A549 (cell line): ENCODE measurements around the gene DYRK3. TPM values are rescaled to one million over a fixed set of nuclear protein-coding genes. Genes with fewer than 3 reads are reported as not detected.

Source experiments
- ATAC-seq, 2 experiments: fragments of 200-7000 bp in 1 of 2; fragments of >200 bp in 1 of 2; cut with Nextera tagmentation in 1 of 2; cut with Tn5 transposase in 1 of 2; 3 replicates each; pipeline versions ENCODE4 v1.8.0 to v1.9.1; 2018 to 2020; ENCODE audit warnings: mild to moderate bottlenecking in 1 of 2, moderate library complexity in 1 of 2
- CTCF ChIA-PET: fragments of 300-600 bp; sonication (Branson Sonifier 250); formaldehyde crosslinking; extraction: SDS; loops from one replicate; lab custom pipeline; 2021; ENCODE audit warnings: antibody characterized with exemption, inconsistent platforms; lab: Yijun Ruan, JAX
- POLR2A ChIA-PET: fragments of 350-600 bp; formaldehyde crosslinking; extraction: SDS; loops from one replicate; lab custom pipeline; 2021; ENCODE audit warnings: antibody characterized with exemption, inconsistent platforms; lab: Yijun Ruan, JAX
- DNase-seq, 2 experiments: peaks; one replicate each; pipeline versions ENCODE4 v3.0.0 to v3.0.0-alpha.2; 2011 to 2016; ENCODE audit warnings: low read depth in 1 of 2, low spot score in 1 of 2
- FAIRE-seq: peaks from 2 replicates; lab custom pipeline; 2011; peaks lifted over from hg19 to GRCh38; lab: Jason Lieb, UNC
- H3K27ac ChIP-seq, 2 experiments: fragments of >200 bp; sonication (Bioruptor Twin); formaldehyde crosslinking; 3 replicates each; pipeline ENCODE4 v1.5.1; 2016 to 2017
- H3K4me1 ChIP-seq: fragments of >200 bp; sonication (Bioruptor Twin); formaldehyde crosslinking; 3 replicates; pipeline ENCODE4 v1.6.1; 2016
- H3K4me2 ChIP-seq: fragments of >200 bp; sonication (Bioruptor Twin); formaldehyde crosslinking; 3 replicates; pipeline ENCODE4 v1.6.1; 2016
- H3K4me3 ChIP-seq: fragments of >200 bp; sonication (Bioruptor Twin); formaldehyde crosslinking; 3 replicates; pipeline ENCODE4 v1.5.1; 2016
- H3K9me3 ChIP-seq: fragments of >200 bp; sonication (Bioruptor Twin); formaldehyde crosslinking; 3 replicates; pipeline ENCODE4 v1.6.1; 2016
- CHD4 ChIP-seq: fragments of 200-600 bp; sonication (generic); IDR thresholded peaks from 2 replicates; pipeline ENCODE4 v1.6.1; 2016; ENCODE audit warnings: antibody characterized with exemption, mild to moderate bottlenecking, borderline replicate concordance
- CTCF ChIP-seq: fragments of >200 bp; sonication (Bioruptor Twin); formaldehyde crosslinking; IDR thresholded peaks from 3 replicates; pipeline ENCODE4 v1.5.1; 2016
- EHMT2 ChIP-seq: fragments of 200-600 bp; sonication (generic); IDR thresholded peaks from 2 replicates; pipeline ENCODE4 v1.6.1; 2016; ENCODE audit warnings: antibody characterized with exemption, low read depth, mild to moderate bottlenecking, moderate library complexity
- ELK1 ChIP-seq: fragments of 150-350 bp; IDR thresholded peaks from 2 replicates; pipeline ENCODE4 v1.6.1; 2014; ENCODE audit warnings: low read depth, mild to moderate bottlenecking, low read length
- EP300 ChIP-seq, 2 experiments: fragments of >200 bp; sonication (Bioruptor Twin); formaldehyde crosslinking; IDR thresholded peaks; 2 replicates in 1 of 2; 3 replicates in 1 of 2; pipeline ENCODE4 v1.6.1; 2016 to 2017
- FOXS1 ChIP-seq: fragments of 250-450 bp; sonication (Bioruptor Pico); IDR thresholded peaks from 2 replicates; pipeline ENCODE4 v1.5.0; 2020; ENCODE audit warnings: mild to moderate bottlenecking, moderate library complexity
- HDAC2 ChIP-seq: fragments of 200-600 bp; sonication (generic); IDR thresholded peaks from 2 replicates; pipeline ENCODE4 v1.6.1; 2016
- HMGXB4 ChIP-seq: fragments of 250-450 bp; sonication (Bioruptor Pico); IDR thresholded peaks from 2 replicates; pipeline ENCODE4 v1.5.0; 2021; ENCODE audit warnings: mild to moderate bottlenecking, moderate library complexity, borderline replicate concordance
- HOXA7 ChIP-seq: fragments of 250-450 bp; sonication (Bioruptor Pico); IDR thresholded peaks from 2 replicates; pipeline ENCODE4 v1.5.0; 2020; ENCODE audit warnings: mild to moderate bottlenecking, moderate library complexity
- HOXB13 ChIP-seq: fragments of 250-450 bp; sonication (Bioruptor Pico); IDR thresholded peaks from 2 replicates; pipeline ENCODE4 v1.5.0; 2020; ENCODE audit warnings: low read depth, mild to moderate bottlenecking, moderate library complexity
- JUN ChIP-seq, 2 experiments: fragments of >200 bp; sonication (Bioruptor Twin); formaldehyde crosslinking; IDR thresholded peaks; 2 replicates in 1 of 2; 3 replicates in 1 of 2; pipeline ENCODE4 v1.6.1; 2016 to 2017
- KDM5A ChIP-seq: fragments of 200-600 bp; sonication (generic); IDR thresholded peaks from 2 replicates; pipeline ENCODE4 v1.6.1; 2016; ENCODE audit warnings: antibody characterized with exemption, mild to moderate bottlenecking
- MAFK ChIP-seq: fragments of 450-650 bp; IDR thresholded peaks from 2 replicates; pipeline ENCODE4 v1.6.1; 2014; ENCODE audit not compliant: partially characterized antibody
- MAZ ChIP-seq: fragments of 150-350 bp; IDR thresholded peaks from 2 replicates; pipeline ENCODE4 v1.6.1; 2014; ENCODE audit warnings: antibody characterized with exemption, low read depth, low read length, borderline replicate concordance
- MYC ChIP-seq: IDR thresholded peaks from 2 replicates; pipeline ENCODE4 v1.6.1; 2012; ENCODE audit warnings: mild to moderate bottlenecking, inconsistent platforms, low read length, improper control_type of control experiment, borderline replicate concordance
- NFE2L2 ChIP-seq: fragments of 150-350 bp; conservative IDR thresholded peaks from 2 replicates; pipeline ENCODE4 v1.6.1; 2014; ENCODE audit warnings: low read length
- NR3C1 ChIP-seq: fragments of >200 bp; sonication (Bioruptor Twin); formaldehyde crosslinking; IDR thresholded peaks from 3 replicates; pipeline ENCODE4 v1.6.1; 2017
- POLR2AphosphoS2 ChIP-seq: conservative IDR thresholded peaks from 2 replicates; pipeline ENCODE4 v1.6.1; 2012; ENCODE audit warnings: low read length, improper control_type of control experiment, inconsistent platforms
- RAD21 ChIP-seq, 2 experiments: fragments of >200 bp in 1 of 2; sonication (Bioruptor Twin) in 1 of 2; formaldehyde crosslinking in 1 of 2; IDR thresholded peaks in 1 of 2; conservative IDR thresholded peaks in 1 of 2; 2 replicates in 1 of 2; 3 replicates in 1 of 2; pipeline ENCODE4 v1.6.1; 2012 to 2018; ENCODE audit warnings: inconsistent platforms in 1 of 2
- SMC3 ChIP-seq: fragments of >200 bp; sonication (Bioruptor Twin); formaldehyde crosslinking; IDR thresholded peaks from 3 replicates; pipeline ENCODE4 v1.6.1; 2018; ENCODE audit warnings: inconsistent platforms
- ZFP36 ChIP-seq: fragments of 450-650 bp; IDR thresholded peaks from 2 replicates; pipeline ENCODE4 v1.6.1; 2014; ENCODE audit warnings: borderline replicate concordance; ENCODE audit not compliant: partially characterized antibody
- WGBS: methylation state at CpG from one replicate; pipeline ENCODE4 v1.1.6; 2017; ENCODE audit errors: missing lambda C conversion rate; 5-methylcytosine and 5-hydroxymethylcytosine counted together
- polyA plus RNA-seq, 4 experiments: library from polyadenylated mRNA; depleted of rRNA in 3 of 4; stranded (reverse); fragments of >200 nt; fragmentation: RNase III in 1 of 4; extraction: RNeasy Plus Mini Kit Qiagen cat#74134 plus additional on column Dnase treatment in 1 of 4; gene quantifications; 2 replicates in 3 of 4; 3 replicates in 1 of 4; pipeline ENCODE4 v1.2.3, GENCODE V29; 2011 to 2017

The DYRK3 gene
- polyA plus RNA-seq, 2 of the 4 experiments (the other 2 are of a cell fraction), result 7.3 to 8.7 TPM

- no peak for FAIRE-seq
- ATAC-seq, result peak; percentile 84 to 91
- peak; percentile 86 for TF ChIP-seq CTCF
- TF ChIP-seq MAFK, result no peak
- peak; percentile 82 to 87 for TF ChIP-seq RAD21 (conservative IDR thresholded peaks at IDR 0.05 in 1 of 2, IDR thresholded peaks at IDR 0.05 in 1 of 2)
- TF ChIP-seq ELK1, result no peak
- peak; percentile 88 for TF ChIP-seq SMC3
- TF ChIP-seq, all 56 proteins: peak for 3
- peak overlapping the region in 1 of 2 experiments; percentile 37; a peak in 2 of 6 replicates for H3K27ac ChIP-seq
- peaks cover 7% of the 10 kb centered on the region; the same call in 1 of the 3 replicates for H3K4me1 ChIP-seq
- 29% methylated on average over 19 of the region's 20 CpGs for WGBS
- no peaks in the 10 kb centered on the region for H3K9me3 ChIP-seq
- POLR2A ChIA-PET, result interaction anchor here (1.0 to 3.1 kb wide), 5 partner anchors 20 to 51 kb away, joined by 3 to 20 read pairs (median 4); partner anchors contain the start of genes DYRK3, EIF2D and MAPKAPK2
- H3K4me2 ChIP-seq, result peak overlapping the region; percentile 60
- DNase-seq, result peak; percentile 64 to 65
- CTCF ChIA-PET, result interaction anchor here (0.8 to 19.9 kb wide), 61 partner anchors 8 to 363 kb away, joined by 3 to 452 read pairs (median 6); partner anchors contain the start of genes DYRK3 and EIF2D
- no peak overlapping the region for H3K4me3 ChIP-seq
Observed at GRCh38 chr1:206663832-206664652, 28.7 kb downstream of the DYRK3 start.

GRCh38 chr1:206664740-206665139 is 29.4 kb downstream of the DYRK3 start:
- CTCF ChIA-PET, result interaction anchor here (0.8 to 19.9 kb wide), 49 partner anchors 9 to 362 kb away, joined by 3 to 452 read pairs (median 8); partner anchors contain the start of genes DYRK3 and EIF2D
- peak in 1 of 2 experiments; percentile 15; a peak in 2 of 6 replicates for ATAC-seq
- no peak for FAIRE-seq
- no peak overlapping the region for H3K4me2 ChIP-seq
- no peak for TF ChIP-seq EP300 (IDR thresholded peaks at IDR 0.05)
- no peak for TF ChIP-seq NFE2L2
- no peak for TF ChIP-seq JUN (IDR thresholded peaks at IDR 0.05)
- no peak for DNase-seq
- peak overlapping the region in 1 of 2 experiments; percentile 7; a peak in 1 of 6 replicates for H3K27ac ChIP-seq
- WGBS, result 55% methylated on average over 6 of the region's 6 CpGs
- peaks cover 5% of the 10 kb centered on the region; the same call in 1 of the 3 replicates for H3K4me1 ChIP-seq
- POLR2A ChIA-PET, result interaction anchor here (1.0 to 3.1 kb wide), 4 partner anchors 19 to 52 kb away, joined by 3 to 20 read pairs (median 4); partner anchors contain the start of genes DYRK3, EIF2D and MAPKAPK2
- H3K9me3 ChIP-seq, result no peaks in the 10 kb centered on the region
- no peak overlapping the region for H3K4me3 ChIP-seq

GRCh38 chr1:206666031-206666561 is 30.8 kb downstream of the DYRK3 start:
- TF ChIP-seq HDAC2 (no peak), EHMT2 (no peak), RAD21 (conservative IDR thresholded peaks at IDR 0.05 in 1 of 2, IDR thresholded peaks at IDR 0.05 in 1 of 2) (no peak), KDM5A (no peak), FOXS1 (CRISPR knock-in tag) (no peak), MAZ (no peak), HOXA7 (no peak), NR3C1 (no peak), MYC (no peak), CHD4 (no peak), ZFP36 (no peak), HOXB13 (no peak), HMGXB4 (CRISPR knock-in tag) (no peak), POLR2AphosphoS2 (no peak)
- WGBS, result 92% methylated on average over 3 of the region's 3 CpGs
- ChIA-PET POLR2A (interaction anchor here (0.7 kb wide), 2 partner anchors 42 to 54 kb away, joined by 3 to 5 read pairs; partner anchors contain the start of gene EIF2D), CTCF (interaction anchor here (0.7 to 19.9 kb wide), 14 partner anchors 9 to 315 kb away, joined by 3 to 452 read pairs (median 30); partner anchors contain the start of gene DYRK3)
- no peaks in the 10 kb centered on the region for H3K9me3 ChIP-seq
- no peak overlapping the region for H3K27ac ChIP-seq
- DNase-seq (no peak), ATAC-seq (no peak), FAIRE-seq (no peak)
- no peak overlapping the region for H3K4me2 ChIP-seq
- H3K4me3 ChIP-seq, result no peak overlapping the region
- H3K4me1 ChIP-seq, result peaks cover 5% of the 10 kb centered on the region; the same call in 1 of the 3 replicates
